Measurements from ENCODE around the gene MUTYH. TPM values are rescaled to one million over a fixed set of nuclear protein-coding genes. Genes with fewer than 3 reads are reported as not detected.

Gene MUTYH
- total and polyA plus RNA-seq, 2 of the 8 experiments (the other 6 are each of a cell fraction or from before 2014, with no cell fraction given) = 51.9 to 65.7 TPM

GRCh38 chr1:45306319-45306718 is 33.9 kb downstream of the MUTYH start (continued):
- no peak for TF ChIP-seq CHD7 (IDR thresholded peaks at IDR 0.05; ENCODE audit: insufficient replicate concordance, low read length)
- no peak for TF ChIP-seq TEAD4 (IDR thresholded peaks at IDR 0.05; ENCODE audit: low read depth, low read length)
- TF ChIP-seq NRF1 (IDR thresholded peaks at IDR 0.05; ENCODE audit: low read depth, low read length) = no peak
- no peak for TF ChIP-seq CTCF (IDR thresholded peaks at IDR 0.05; ENCODE audit: control extremely low read depth in 1 of 3, insufficient read depth in 1 of 3, low read depth in 1 of 3, low read length in 3 of 3)
- TF ChIP-seq RXRA (IDR thresholded peaks at IDR 0.05; ENCODE audit: insufficient read depth, low read depth, low read length) = no peak
- TF ChIP-seq CHD1 (IDR thresholded peaks at IDR 0.05; ENCODE audit: low read depth, low read length) = no peak
- no peak for TF ChIP-seq GTF2F1 (IDR thresholded peaks at IDR 0.05; ENCODE audit: borderline replicate concordance, low read depth, low read length)
- TF ChIP-seq JUN (IDR thresholded peaks at IDR 0.05; ENCODE audit: low read depth, low read length) = no peak
- TF ChIP-seq SP2 (IDR thresholded peaks at IDR 0.05; ENCODE audit: low read length) = no peak
- no peak for TF ChIP-seq CEBPB (IDR thresholded peaks at IDR 0.05; ENCODE audit: low read depth, low read length)
